Globus pallidus (tissue), 1 donor: ENCODE results near the gene RAB31.

ENCODE experiments used
- DNase-seq: peaks from one replicate; pipeline ENCODE4 v3.0.0-alpha.2; 2015; ENCODE audit warnings: low spot score

The RAB31 gene

DNA sequence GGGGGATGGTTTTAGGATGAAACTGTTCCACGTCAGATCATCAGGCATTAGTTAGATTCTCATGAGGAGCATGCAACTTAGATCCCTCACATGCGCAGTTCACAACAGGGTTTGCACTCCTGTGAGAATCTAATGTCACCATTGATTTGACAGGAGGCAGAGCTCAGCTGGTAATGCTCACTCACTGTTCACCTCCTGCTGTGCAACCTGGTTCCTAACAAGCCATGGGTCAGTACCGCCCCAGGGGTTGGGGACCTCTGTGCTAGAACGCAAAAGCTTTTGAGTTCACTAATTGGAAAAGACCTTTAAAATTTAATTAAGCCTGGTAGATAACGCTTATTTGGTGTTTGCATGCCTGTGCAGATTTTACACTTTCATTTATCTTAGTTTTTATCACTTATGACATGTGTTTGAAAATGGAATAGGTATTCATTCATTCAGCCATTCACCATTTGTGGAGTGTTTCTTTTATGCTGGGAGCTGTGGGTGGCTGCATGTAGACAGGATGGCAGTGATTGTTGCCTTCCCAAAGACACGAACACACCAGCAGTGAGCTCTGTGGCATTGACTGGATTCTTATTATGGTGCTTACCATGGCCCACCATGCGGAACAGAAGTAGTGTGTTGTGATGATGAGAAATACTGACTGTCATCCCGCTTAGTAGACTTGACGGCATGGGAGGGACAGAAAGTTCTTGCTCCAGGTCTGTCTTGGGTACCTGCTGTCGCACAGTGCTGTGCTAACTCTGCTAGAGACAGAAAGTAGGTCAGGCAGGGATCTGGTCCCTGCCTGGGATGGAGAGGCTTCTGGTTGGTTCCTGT, 6.4 kb downstream of the RAB31 start:
- DNase-seq: no peak

DNA sequence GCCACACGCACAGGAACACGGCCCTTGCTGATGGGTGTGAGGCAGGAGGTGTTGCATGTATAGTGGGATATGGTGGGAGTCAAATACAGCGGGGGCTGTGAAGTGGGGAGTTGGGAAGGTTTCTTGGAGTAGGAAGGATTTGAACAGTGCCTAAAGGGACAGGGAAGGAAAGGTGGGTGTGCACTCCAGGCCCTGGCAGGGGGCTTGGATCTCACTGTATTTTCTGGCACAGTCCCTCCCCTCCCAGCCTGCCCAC, 6.9 kb downstream of the RAB31 start:
- DNase-seq: no peak

- DNase-seq: peak; percentile 40
These were observed 8.1 kb downstream of the RAB31 start for GRCh38 chr18:9715978-9716774.

- DNase-seq: no peak
These were observed 8.9 kb downstream of the RAB31 start for GRCh38 chr18:9716780-9717563.

DNA sequence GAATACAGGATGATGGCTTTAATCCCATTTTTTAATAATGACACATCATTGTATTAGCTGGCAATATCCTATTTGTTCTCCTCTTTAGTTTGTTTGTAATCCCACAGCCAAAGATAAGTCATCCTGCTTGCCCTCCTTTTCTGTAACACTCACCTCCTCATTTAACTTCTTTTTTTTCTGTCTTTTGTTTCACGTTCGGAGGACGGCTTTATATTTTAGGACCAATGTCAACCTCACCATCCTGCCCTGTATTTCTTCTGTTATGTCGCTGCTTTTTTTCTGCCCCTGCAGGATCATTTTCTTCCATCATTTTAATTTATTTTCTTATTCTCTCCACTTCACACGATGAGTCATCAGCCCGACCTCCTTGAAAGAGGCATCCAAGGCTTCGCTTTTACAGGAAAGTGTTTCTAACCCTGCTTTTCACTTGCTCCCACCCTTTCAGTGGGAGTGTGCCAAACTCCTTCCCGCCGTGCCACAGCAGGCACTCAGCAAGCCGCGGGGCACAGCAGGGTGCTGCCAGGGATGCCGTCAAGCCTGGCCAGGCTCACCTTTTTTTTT, 11.4 kb downstream of the RAB31 start:
- DNase-seq: no peak

GRCh38 chr18:9720327-9720726, 12.2 kb downstream of the RAB31 start:
- DNase-seq: no peak

GRCh38 chr18:9721893-9722550, 13.9 kb downstream of the RAB31 start:
- DNase-seq: no peak

DNA sequence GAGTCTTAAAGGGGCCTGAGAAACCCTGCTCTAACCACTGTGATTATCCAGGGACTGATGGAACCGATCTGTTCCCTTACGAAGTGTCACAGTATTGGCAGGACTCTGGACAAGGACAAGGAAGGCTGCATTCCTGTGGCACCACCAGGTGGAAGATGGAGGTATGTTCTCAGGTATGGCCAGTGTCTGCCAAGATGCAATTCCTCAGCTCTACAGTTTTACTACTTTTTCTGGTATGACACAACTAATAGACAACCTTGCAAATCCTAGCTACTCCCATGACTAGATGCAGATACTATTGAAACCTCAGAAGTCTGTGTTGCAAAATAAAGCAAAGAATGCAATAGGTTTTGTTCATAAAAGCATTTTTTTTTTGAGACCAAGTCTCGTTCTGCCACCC, 14.6 kb downstream of the RAB31 start:
- DNase-seq: no peak

DNA sequence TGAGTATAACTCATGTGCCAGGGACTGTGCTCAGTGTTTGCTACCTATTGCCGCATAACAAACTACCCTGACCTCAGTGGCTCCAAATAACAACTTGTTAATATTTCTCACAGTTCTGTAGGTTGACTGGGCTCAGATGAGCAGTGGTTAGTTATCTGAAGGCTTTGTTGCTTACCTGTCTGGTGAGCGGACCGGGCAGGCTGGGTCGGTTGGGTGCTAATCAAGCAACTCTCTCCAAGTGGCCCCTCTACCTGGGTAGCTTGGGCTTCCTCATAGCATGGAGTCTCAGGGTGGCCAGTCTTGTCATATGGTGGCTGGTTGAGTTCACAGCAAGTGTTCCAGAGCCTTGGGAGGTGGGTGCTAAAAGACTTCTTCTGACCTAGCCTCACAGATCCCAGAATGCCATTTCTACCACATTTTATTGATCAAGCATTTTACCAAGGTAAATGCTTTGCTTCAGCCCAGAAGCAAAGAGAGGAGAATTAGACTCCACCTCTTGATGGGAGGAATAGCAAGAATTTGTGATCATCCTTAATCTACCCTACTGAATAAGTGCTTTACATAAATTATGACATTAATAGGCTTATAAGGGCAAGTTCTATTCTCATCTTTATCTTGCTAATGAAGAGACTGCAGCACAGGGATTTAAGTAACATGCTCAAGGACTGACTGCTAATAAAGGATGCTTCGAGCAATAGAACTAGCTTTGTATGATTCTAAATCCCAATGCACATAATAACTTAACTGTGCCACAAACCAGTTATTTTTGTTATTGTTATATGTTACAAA, 16.9 kb downstream of the RAB31 start:
- DNase-seq: no peak

GRCh38 chr18:9726175-9726574, 18.1 kb downstream of the RAB31 start:
- DNase-seq: no peak

GRCh38 chr18:9726936-9727335, 18.8 kb downstream of the RAB31 start:
- no peak for DNase-seq

DNA sequence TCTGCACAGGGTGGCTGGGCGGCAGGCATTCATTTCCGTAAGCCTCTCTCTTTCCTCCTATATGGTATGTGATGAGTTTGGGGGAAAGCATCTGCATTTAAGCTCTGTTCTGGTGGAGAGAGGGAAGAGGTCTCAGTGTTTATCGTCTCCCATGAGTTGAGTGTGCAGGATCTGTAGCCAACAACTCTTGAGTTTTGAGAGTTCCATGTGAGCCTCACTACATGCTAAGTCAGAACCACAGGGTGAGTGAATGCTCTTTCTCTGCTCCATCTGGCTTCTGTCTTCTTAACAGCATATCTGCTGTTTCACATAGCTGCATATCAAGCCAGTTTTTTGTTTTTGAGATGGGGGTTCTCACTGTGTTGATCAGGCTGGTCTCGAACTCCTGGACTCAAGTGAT, 22.7 kb downstream of the RAB31 start:
- DNase-seq: no peak

GRCh38 chr18:9731380-9731779, 23.3 kb downstream of the RAB31 start:
- no peak for DNase-seq

- DNase-seq: no peak
These were observed 23.9 kb downstream of the RAB31 start for GRCh38 chr18:9732031-9732430.

DNA sequence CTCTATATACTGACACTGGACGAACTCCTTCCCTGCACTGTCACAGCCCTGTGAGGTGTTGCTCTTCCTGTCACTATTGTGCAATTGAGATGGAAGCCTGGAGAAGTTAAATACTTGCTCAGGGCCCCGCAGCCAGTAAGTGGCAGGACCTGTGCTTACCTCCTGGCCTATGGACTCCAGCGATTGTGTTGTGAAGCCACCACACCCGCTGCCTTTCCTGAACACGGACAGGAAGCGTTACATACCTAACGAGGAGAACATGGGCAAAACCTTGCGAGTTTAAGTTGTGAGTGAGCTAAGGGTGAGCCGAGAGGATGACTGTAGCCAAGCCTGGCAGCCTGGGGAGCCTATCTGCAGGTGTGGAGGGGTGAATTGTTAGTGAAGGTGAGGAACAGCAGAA, 26.1 kb downstream of the RAB31 start:
- DNase-seq: no peak

GRCh38 chr18:9735238-9735637, 27.1 kb downstream of the RAB31 start:
- no peak for DNase-seq

- DNase-seq: no peak
These were observed 27.8 kb downstream of the RAB31 start for GRCh38 chr18:9735879-9736278.

DNA sequence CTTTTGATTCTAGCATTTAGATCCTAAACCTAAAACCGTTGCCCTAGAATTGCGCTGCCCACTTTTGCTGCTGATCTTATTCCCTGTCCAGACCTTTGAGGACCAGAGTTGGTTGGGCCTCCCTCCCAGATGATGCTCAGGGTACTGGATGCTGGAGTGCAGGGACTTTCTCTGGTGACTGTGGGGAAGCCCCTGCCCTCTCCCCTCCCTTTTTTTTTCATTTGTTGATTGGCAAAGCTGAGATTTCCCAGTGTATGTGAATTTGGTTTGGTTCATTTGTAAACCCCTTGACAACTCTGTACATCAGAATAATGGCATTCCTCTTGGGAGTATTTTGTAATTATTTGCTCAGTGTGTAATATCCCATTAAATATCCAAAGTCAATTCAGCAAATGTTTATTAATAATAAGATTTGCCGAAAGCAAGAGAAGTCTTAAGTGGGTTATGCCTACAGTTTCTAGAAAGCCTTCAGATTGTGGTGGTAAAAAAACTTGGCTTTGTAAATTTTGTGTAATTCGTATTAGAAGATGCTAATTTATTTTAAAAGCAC, 28.3 kb downstream of the RAB31 start:
- no peak for DNase-seq

GRCh38 chr18:9737006-9737405, 28.9 kb downstream of the RAB31 start:
- no peak for DNase-seq

DNA sequence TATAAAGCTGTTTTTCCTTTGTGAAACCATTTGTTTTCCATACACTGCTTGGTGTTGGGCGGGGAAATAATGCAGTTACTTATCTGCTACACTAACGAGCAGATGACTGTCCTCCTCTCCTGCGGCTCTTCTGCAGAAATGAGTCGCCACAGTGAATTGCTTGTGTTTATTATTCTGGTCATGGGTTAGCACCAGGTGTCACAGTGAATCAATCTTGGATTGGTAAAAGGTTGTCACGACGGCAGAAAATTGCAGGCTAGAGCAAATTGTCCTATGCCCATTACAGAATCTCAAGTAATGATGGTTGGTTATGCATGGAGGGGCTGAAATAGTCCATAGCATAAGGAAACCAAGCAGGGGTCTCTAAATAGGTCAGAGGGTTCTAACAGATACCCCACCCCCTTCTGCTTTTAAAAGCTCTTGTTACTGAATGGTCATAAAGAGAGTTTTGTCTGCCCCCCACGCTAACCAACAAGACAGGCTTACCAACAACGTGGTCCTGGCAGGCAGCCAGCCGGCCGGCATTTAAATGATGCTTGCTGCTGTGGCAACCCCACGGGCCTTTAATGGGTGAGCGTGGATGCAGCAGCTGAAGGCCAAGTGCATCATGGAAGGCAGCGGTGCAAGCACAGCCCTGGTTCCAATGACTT, 29.5 kb downstream of the RAB31 start:
- peak; percentile 78 for DNase-seq
